Measurements from ENCODE around the gene DDC. TPM values are rescaled to one million over a fixed set of nuclear protein-coding genes. Genes with fewer than 3 reads are reported as not detected.
"Not testable (repeated sequence)": the region's sequence is repeated elsewhere in the genome, so short reads cannot be mapped to it uniquely, and the experiment has no call there.

Gene DDC
- total RNA-seq, 1 donor from 2014 or later: 0.35 TPM

- H3K27ac Mint-ChIP-seq; H3K4me1 Mint-ChIP-seq; H3K4me3 Mint-ChIP-seq; intact Hi-C loops (cut with micrococcal nuclease); DNase-seq; H3K36me3 Mint-ChIP-seq (ENCODE audit: low read depth): not testable (repeated sequence)
- Mint-ChIP-seq H3K27me3 (peaks cover 10% of the 10 kb centered on the region), H3K9me3 (peaks cover 15% of the 10 kb centered on the region)
Measured at GRCh38 chr7:50580666-50581065, 15.5 kb upstream of the DDC start.

- Mint-ChIP-seq H3K9me3 (peaks cover 19% of the 10 kb centered on the region), H3K4me1 (no peaks in the 10 kb centered on the region), H3K27me3 (peaks cover 14% of the 10 kb centered on the region), H3K4me3 (no peak overlapping the region), H3K27ac (no peak overlapping the region), H3K36me3 (ENCODE audit: low read depth) (no peaks in the 10 kb centered on the region)
- no peak for DNase-seq
- intact Hi-C loops (cut with micrococcal nuclease): no loop called here
Measured at GRCh38 chr7:50580057-50580456, 14.9 kb upstream of the DDC start.

GRCh38 chr7:50578105-50578504 is 12.9 kb upstream of the DDC start:
- H3K9me3 Mint-ChIP-seq: peaks cover 23% of the 10 kb centered on the region
- not testable (repeated sequence) for H3K4me3 Mint-ChIP-seq

GRCh38 chr7:50577569-50577968 is 12.4 kb upstream of the DDC start:
- Mint-ChIP-seq H3K27me3 (peaks cover 20% of the 10 kb centered on the region), H3K36me3 (ENCODE audit: low read depth) (no peaks in the 10 kb centered on the region), H3K9me3 (peaks cover 21% of the 10 kb centered on the region), H3K4me1 (no peaks in the 10 kb centered on the region), H3K4me3 (no peak overlapping the region), H3K27ac (no peak overlapping the region)
- intact Hi-C loops (cut with micrococcal nuclease): no loop called here
- peak; percentile 28 for DNase-seq

More at GRCh38 chr7:50578105-50578504, 12.9 kb upstream of the DDC start:
- H3K4me1 Mint-ChIP-seq; H3K27ac Mint-ChIP-seq; intact Hi-C loops (cut with micrococcal nuclease); DNase-seq; H3K36me3 Mint-ChIP-seq (ENCODE audit: low read depth): not testable (repeated sequence)
- peaks cover 20% of the 10 kb centered on the region for H3K27me3 Mint-ChIP-seq

- H3K36me3 Mint-ChIP-seq (ENCODE audit: low read depth); intact Hi-C loops (cut with micrococcal nuclease); H3K27ac Mint-ChIP-seq; H3K4me3 Mint-ChIP-seq; DNase-seq; H3K4me1 Mint-ChIP-seq: not testable (repeated sequence)
- peaks cover 23% of the 10 kb centered on the region for H3K27me3 Mint-ChIP-seq
- peaks cover 17% of the 10 kb centered on the region for H3K9me3 Mint-ChIP-seq
Measured at GRCh38 chr7:50576388-50576787, 11.2 kb upstream of the DDC start.

- Mint-ChIP-seq H3K27ac (no peak overlapping the region), H3K36me3 (ENCODE audit: low read depth) (no peaks in the 10 kb centered on the region), H3K27me3 (peaks cover 10% of the 10 kb centered on the region), H3K4me3 (no peak overlapping the region), H3K4me1 (no peaks in the 10 kb centered on the region), H3K9me3 (peaks cover 3% of the 10 kb centered on the region)
- no peak for DNase-seq
- intact Hi-C loops (cut with micrococcal nuclease): no loop called here
Measured at GRCh38 chr7:50567715-50568261, 2.6 kb upstream of the DDC start.

GRCh38 chr7:50565977-50566376 is 772 bp upstream of the DDC start:
- intact Hi-C loops (cut with micrococcal nuclease): no loop called here
- Mint-ChIP-seq H3K36me3 (ENCODE audit: low read depth) (no peaks in the 10 kb centered on the region), H3K4me1 (no peaks in the 10 kb centered on the region)

GRCh38 chr7:50565559-50565916 is 333 bp upstream of the DDC start:
- Mint-ChIP-seq H3K9me3 (peaks cover 2% of the 10 kb centered on the region), H3K27ac (no peak overlapping the region), H3K27me3 (peaks cover 6% of the 10 kb centered on the region), H3K4me3 (no peak overlapping the region), H3K4me1 (no peaks in the 10 kb centered on the region), H3K36me3 (ENCODE audit: low read depth) (no peaks in the 10 kb centered on the region)
- intact Hi-C loops (cut with micrococcal nuclease): no loop called here
- no peak for DNase-seq

More at GRCh38 chr7:50565977-50566376, 772 bp upstream of the DDC start:
- Mint-ChIP-seq H3K9me3 (peaks cover 3% of the 10 kb centered on the region), H3K27me3 (peaks cover 6% of the 10 kb centered on the region), H3K4me3 (no peak overlapping the region), H3K27ac (no peak overlapping the region)
- DNase-seq: no peak

GRCh38 chr7:50564171-50564570 is 1.0 kb downstream of the DDC start:
- H3K36me3 Mint-ChIP-seq (ENCODE audit: low read depth): no peaks in the 10 kb centered on the region
- peaks cover 6% of the 10 kb centered on the region for H3K27me3 Mint-ChIP-seq
- H3K27ac Mint-ChIP-seq: no peak overlapping the region
- intact Hi-C loops (cut with micrococcal nuclease): no loop called here
- H3K4me1 Mint-ChIP-seq: no peaks in the 10 kb centered on the region
- H3K4me3 Mint-ChIP-seq: no peak overlapping the region
- DNase-seq: no peak
- H3K9me3 Mint-ChIP-seq: no peaks in the 10 kb centered on the region

GRCh38 chr7:50562136-50562535 is 3.1 kb downstream of the DDC start:
- Mint-ChIP-seq H3K27ac (no peak overlapping the region), H3K9me3 (no peaks in the 10 kb centered on the region), H3K4me3 (no peak overlapping the region), H3K36me3 (ENCODE audit: low read depth) (no peaks in the 10 kb centered on the region), H3K4me1 (no peaks in the 10 kb centered on the region), H3K27me3 (peaks cover 13% of the 10 kb centered on the region)
- intact Hi-C loops (cut with micrococcal nuclease): no loop called here
- no peak for DNase-seq

- Mint-ChIP-seq H3K4me1 (no peaks in the 10 kb centered on the region), H3K27me3 (peaks cover 23% of the 10 kb centered on the region), H3K27ac (no peak overlapping the region), H3K36me3 (ENCODE audit: low read depth) (no peaks in the 10 kb centered on the region), H3K9me3 (no peaks in the 10 kb centered on the region), H3K4me3 (no peak overlapping the region)
- intact Hi-C loops (cut with micrococcal nuclease): no loop called here
- no peak for DNase-seq
Measured at GRCh38 chr7:50560865-50561351, 4.3 kb downstream of the DDC start.

- H3K9me3 Mint-ChIP-seq: no peaks in the 10 kb centered on the region
- H3K4me3 Mint-ChIP-seq: no peak overlapping the region
- H3K36me3 Mint-ChIP-seq (ENCODE audit: low read depth): no peaks in the 10 kb centered on the region
- no peak for DNase-seq
- H3K4me1 Mint-ChIP-seq: no peaks in the 10 kb centered on the region
- intact Hi-C loops (cut with micrococcal nuclease): no loop called here
- H3K27me3 Mint-ChIP-seq: peaks cover 22% of the 10 kb centered on the region
- H3K27ac Mint-ChIP-seq: no peak overlapping the region
Measured at GRCh38 chr7:50559881-50560280, 5.3 kb downstream of the DDC start.

- H3K36me3 Mint-ChIP-seq (ENCODE audit: low read depth): no peaks in the 10 kb centered on the region
- H3K9me3 Mint-ChIP-seq: no peaks in the 10 kb centered on the region
- H3K27me3 Mint-ChIP-seq: peaks cover 22% of the 10 kb centered on the region
- no peaks in the 10 kb centered on the region for H3K4me1 Mint-ChIP-seq
- intact Hi-C loops (cut with micrococcal nuclease): no loop called here
- no peak overlapping the region for H3K4me3 Mint-ChIP-seq
- DNase-seq: no peak
- H3K27ac Mint-ChIP-seq: no peak overlapping the region
Measured at GRCh38 chr7:50558294-50559053, 6.7 kb downstream of the DDC start.

GRCh38 chr7:50557099-50557498 is 8.1 kb downstream of the DDC start:
- H3K36me3 Mint-ChIP-seq (ENCODE audit: low read depth): no peaks in the 10 kb centered on the region
- peaks cover 24% of the 10 kb centered on the region for H3K27me3 Mint-ChIP-seq
- H3K4me3 Mint-ChIP-seq: no peak overlapping the region
- intact Hi-C loops (cut with micrococcal nuclease): no loop called here
- no peak for DNase-seq
- no peaks in the 10 kb centered on the region for H3K4me1 Mint-ChIP-seq
- H3K9me3 Mint-ChIP-seq: no peaks in the 10 kb centered on the region
- H3K27ac Mint-ChIP-seq: no peak overlapping the region

Measured in activated CD4-positive, alpha-beta T cell treated with anti-CD3 and anti-CD28 coated beads, Interleukin-2, amount 10 ng/mL, durations not matched to agents 24 days and 14 days (primary cell).